NCI-H510A (cell line): ENCODE measurements around the gene TMEM9B.
A peak's percentile ranks its signal among the peaks of the same experiment; 100 is the strongest.

Experiments used
- DNase-seq: peaks from one replicate; lab custom pipeline; 2025; lab: John Stamatoyannopoulos, UW

Gene TMEM9B

GRCh38 chr11:8928981-8929615, 35.1 kb downstream of the TMEM9B start:
- DNase-seq: no peak

GRCh38 chr11:8928205-8928604, 36.0 kb downstream of the TMEM9B start:
- DNase-seq: no peak

- no peak for DNase-seq
These were observed 37.0 kb downstream of the TMEM9B start for GRCh38 chr11:8927233-8927632.

GRCh38 chr11:8926236-8926635, 38.0 kb downstream of the TMEM9B start:
- no peak for DNase-seq

GRCh38 chr11:8925711-8926110, 38.5 kb downstream of the TMEM9B start:
- DNase-seq: no peak

GRCh38 chr11:8922691-8923090, 41.6 kb downstream of the TMEM9B start:
- DNase-seq: no peak

- no peak for DNase-seq
These were observed 47.0 kb downstream of the TMEM9B start for GRCh38 chr11:8917157-8917825.

GRCh38 chr11:8914661-8915018, 49.6 kb downstream of the TMEM9B start:
- DNase-seq: no peak

- DNase-seq: no peak
These were observed 50.1 kb downstream of the TMEM9B start for GRCh38 chr11:8913961-8914660.

- DNase-seq: peak; percentile 84
These were observed 53.0 kb downstream of the TMEM9B start, which contains the start of gene AKIP1 for GRCh38 chr11:8911029-8911823. TSS of gene AKIP1 (plus strand) at chr11:8911189. CDS start at chr11:8911450, 261 bp downstream.

- DNase-seq: no peak
These were observed 53.6 kb downstream of the TMEM9B start for GRCh38 chr11:8910649-8911026.

GRCh38 chr11:8908099-8908498, 56.1 kb downstream of the TMEM9B start:
- no peak for DNase-seq

- no peak for DNase-seq
These were observed 57.1 kb downstream of the TMEM9B start for GRCh38 chr11:8907116-8907515.

- DNase-seq: no peak
These were observed 58.6 kb downstream of the TMEM9B start for GRCh38 chr11:8905528-8906165.

GRCh38 chr11:8899119-8899753, 65.0 kb downstream of the TMEM9B start:
- DNase-seq: no peak
